ENCODE results near the gene LMNA.
A peak's percentile ranks its signal among the peaks of the same experiment; 100 is the strongest.

LMNA gene

GRCh38 chr1:156086256-156086662 lies 28.3 kb upstream of the LMNA start:
- no peak overlapping the region for H3K27ac ChIP-seq (ENCODE audit: low read depth, low read length)
- no peaks in the 10 kb centered on the region for H3K36me3 ChIP-seq (ENCODE audit: control insufficient read depth, insufficient read depth, low read length)
- no peaks in the 10 kb centered on the region for H3K27me3 ChIP-seq (ENCODE audit: control insufficient read depth, insufficient read depth, low read length)
- no peak overlapping the region for H3K9ac ChIP-seq (ENCODE audit: low read length)
- H3K4me3 ChIP-seq (ENCODE audit: low read length) = no peak overlapping the region
- no peaks in the 10 kb centered on the region for H3K4me1 ChIP-seq (ENCODE audit: control insufficient read depth, insufficient read depth, low read length)

DNA sequence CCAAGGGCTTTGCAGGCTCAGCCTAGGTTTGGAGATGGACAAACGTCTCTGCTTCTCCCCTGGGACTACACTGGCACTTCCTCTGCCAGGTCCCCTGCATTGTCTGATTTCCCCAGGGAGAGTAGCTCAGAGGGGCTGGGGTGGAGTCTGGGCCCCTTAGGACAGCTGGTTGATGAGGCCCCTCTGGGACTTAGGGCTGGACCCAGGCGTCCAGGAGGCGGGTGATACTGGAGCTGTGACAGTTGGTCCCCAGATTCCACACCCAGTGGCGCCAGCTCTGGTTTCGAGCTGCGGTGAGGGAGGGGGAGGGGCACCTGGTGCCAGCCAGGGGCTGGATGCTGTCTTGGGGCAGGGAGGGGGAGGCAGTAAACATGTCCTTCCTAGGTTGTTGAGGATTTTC lies 24.8 kb upstream of the LMNA start:
- no peaks in the 10 kb centered on the region for H3K27me3 ChIP-seq (ENCODE audit: control insufficient read depth, insufficient read depth, low read length)
- H3K27ac ChIP-seq (ENCODE audit: low read depth, low read length) = no peak overlapping the region
- H3K4me1 ChIP-seq (ENCODE audit: control insufficient read depth, insufficient read depth, low read length) = no peaks in the 10 kb centered on the region
- H3K4me3 ChIP-seq (ENCODE audit: low read length) = no peak overlapping the region
- no peaks in the 10 kb centered on the region for H3K36me3 ChIP-seq (ENCODE audit: control insufficient read depth, insufficient read depth, low read length)
- no peak overlapping the region for H3K9ac ChIP-seq (ENCODE audit: low read length)

DNA sequence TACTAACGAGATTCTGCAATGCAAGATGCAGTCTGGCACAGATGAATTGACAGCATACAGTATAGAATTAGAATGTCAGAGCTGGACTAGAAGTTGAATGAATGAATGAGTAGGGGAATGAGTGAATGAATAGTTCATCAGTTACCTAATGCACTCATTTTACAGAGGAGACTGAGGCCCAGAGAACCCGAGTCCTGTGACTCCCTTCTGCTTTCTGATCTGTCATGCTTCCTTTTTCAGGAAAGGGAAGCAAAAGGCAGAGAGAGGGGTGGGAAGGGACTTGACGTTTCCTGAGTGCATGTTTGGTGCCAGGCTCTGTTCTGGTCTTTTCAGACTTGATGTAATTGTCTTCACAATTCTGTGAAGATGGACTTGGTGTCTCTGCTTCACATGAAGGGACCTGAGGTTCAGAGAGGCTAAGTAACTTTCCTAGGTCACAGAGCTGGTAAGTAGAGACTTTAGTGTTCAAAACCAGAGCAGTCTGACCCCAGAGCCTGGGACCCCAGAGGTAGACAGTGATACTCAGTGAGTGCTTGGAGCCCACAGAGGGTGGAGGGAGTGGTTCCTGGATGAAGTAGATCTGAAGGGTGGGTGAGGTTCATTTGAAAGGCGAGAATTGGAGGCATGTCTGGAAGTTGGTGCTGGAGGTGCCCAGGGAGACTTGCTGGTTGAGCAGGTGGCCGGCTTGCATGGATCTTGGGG lies 24.2 kb upstream of the LMNA start:
- Histone ChIP-seq H3K27ac (ENCODE audit: low read depth, low read length) (no peak overlapping the region), H3K27me3 (ENCODE audit: control insufficient read depth, insufficient read depth, low read length) (no peaks in the 10 kb centered on the region), H3K4me1 (ENCODE audit: control insufficient read depth, insufficient read depth, low read length) (no peaks in the 10 kb centered on the region), H3K9ac (ENCODE audit: low read length) (no peak overlapping the region), H3K36me3 (ENCODE audit: control insufficient read depth, insufficient read depth, low read length) (no peaks in the 10 kb centered on the region), H3K4me3 (ENCODE audit: low read length) (no peak overlapping the region)

GRCh38 chr1:156090840-156091188 lies 23.7 kb upstream of the LMNA start:
- H3K27me3 ChIP-seq (ENCODE audit: control insufficient read depth, insufficient read depth, low read length) = no peaks in the 10 kb centered on the region

GRCh38 chr1:156091610-156092009 lies 22.9 kb upstream of the LMNA start:
- H3K4me1 ChIP-seq (ENCODE audit: control insufficient read depth, insufficient read depth, low read length) = peaks cover 4% of the 10 kb centered on the region
- no peak overlapping the region for H3K27ac ChIP-seq (ENCODE audit: low read depth, low read length)
- H3K9ac ChIP-seq (ENCODE audit: low read length) = no peak overlapping the region
- no peak overlapping the region for H3K4me3 ChIP-seq (ENCODE audit: low read length)
- H3K27me3 ChIP-seq (ENCODE audit: control insufficient read depth, insufficient read depth, low read length) = no peaks in the 10 kb centered on the region
- no peaks in the 10 kb centered on the region for H3K36me3 ChIP-seq (ENCODE audit: control insufficient read depth, insufficient read depth, low read length)

More at GRCh38 chr1:156090840-156091188, 23.7 kb upstream of the LMNA start:
- Histone ChIP-seq H3K9ac (ENCODE audit: low read length) (no peak overlapping the region), H3K4me3 (ENCODE audit: low read length) (no peak overlapping the region), H3K27ac (ENCODE audit: low read depth, low read length) (no peak overlapping the region), H3K4me1 (ENCODE audit: control insufficient read depth, insufficient read depth, low read length) (no peaks in the 10 kb centered on the region), H3K36me3 (ENCODE audit: control insufficient read depth, insufficient read depth, low read length) (no peaks in the 10 kb centered on the region)

- no peak overlapping the region for H3K9ac ChIP-seq (ENCODE audit: low read length)
- H3K4me1 ChIP-seq (ENCODE audit: control insufficient read depth, insufficient read depth, low read length) = peaks cover 11% of the 10 kb centered on the region
- H3K4me3 ChIP-seq (ENCODE audit: low read length) = no peak overlapping the region
- H3K27me3 ChIP-seq (ENCODE audit: control insufficient read depth, insufficient read depth, low read length) = no peaks in the 10 kb centered on the region
- H3K36me3 ChIP-seq (ENCODE audit: control insufficient read depth, insufficient read depth, low read length) = no peaks in the 10 kb centered on the region
- H3K27ac ChIP-seq (ENCODE audit: low read depth, low read length) = no peak overlapping the region
Measured at GRCh38 chr1:156095906-156096508, 18.5 kb upstream of the LMNA start.

- Histone ChIP-seq H3K9ac (ENCODE audit: low read length) (no peak overlapping the region), H3K4me3 (ENCODE audit: low read length) (peak overlapping the region; percentile 25), H3K27me3 (ENCODE audit: control insufficient read depth, insufficient read depth, low read length) (no peaks in the 10 kb centered on the region), H3K4me1 (ENCODE audit: control insufficient read depth, insufficient read depth, low read length) (peaks cover 13% of the 10 kb centered on the region), H3K27ac (ENCODE audit: low read depth, low read length) (peak overlapping the region; percentile 71), H3K36me3 (ENCODE audit: control insufficient read depth, insufficient read depth, low read length) (no peaks in the 10 kb centered on the region)
Measured at GRCh38 chr1:156096640-156097391, 17.7 kb upstream of the LMNA start.

GRCh38 chr1:156097499-156098178 lies 16.9 kb upstream of the LMNA start:
- Histone ChIP-seq H3K9ac (ENCODE audit: low read length) (no peak overlapping the region), H3K4me3 (ENCODE audit: low read length) (no peak overlapping the region), H3K27me3 (ENCODE audit: control insufficient read depth, insufficient read depth, low read length) (no peaks in the 10 kb centered on the region), H3K36me3 (ENCODE audit: control insufficient read depth, insufficient read depth, low read length) (no peaks in the 10 kb centered on the region), H3K4me1 (ENCODE audit: control insufficient read depth, insufficient read depth, low read length) (peaks cover 18% of the 10 kb centered on the region), H3K27ac (ENCODE audit: low read depth, low read length) (peak overlapping the region; percentile 71)

- H3K4me3 ChIP-seq (ENCODE audit: low read length) = no peak overlapping the region
- no peak overlapping the region for H3K9ac ChIP-seq (ENCODE audit: low read length)
- H3K4me1 ChIP-seq (ENCODE audit: control insufficient read depth, insufficient read depth, low read length) = peaks cover 29% of the 10 kb centered on the region
- H3K27me3 ChIP-seq (ENCODE audit: control insufficient read depth, insufficient read depth, low read length) = no peaks in the 10 kb centered on the region
- H3K36me3 ChIP-seq (ENCODE audit: control insufficient read depth, insufficient read depth, low read length) = no peaks in the 10 kb centered on the region
- no peak overlapping the region for H3K27ac ChIP-seq (ENCODE audit: low read depth, low read length)
Measured at GRCh38 chr1:156098784-156099183, 15.7 kb upstream of the LMNA start.

DNA sequence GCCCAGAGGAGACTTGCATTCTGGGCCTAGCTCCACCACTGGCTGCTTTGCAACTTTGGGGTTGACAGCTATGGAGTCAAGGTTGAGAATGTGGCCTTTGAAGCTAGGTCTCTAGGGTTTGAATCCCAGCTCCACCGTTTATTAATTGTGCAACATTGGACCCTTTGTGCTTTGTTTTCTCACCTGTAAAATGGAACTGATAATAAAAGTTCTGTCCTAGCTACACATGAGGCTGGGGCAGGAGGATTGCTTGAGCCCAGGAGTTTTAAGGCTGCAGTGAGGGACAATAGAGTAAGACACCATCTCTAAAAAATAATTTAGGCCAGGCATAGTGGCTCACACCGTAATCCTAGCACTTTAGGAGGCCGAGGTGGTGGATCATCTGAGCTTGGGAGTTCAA lies 15.2 kb upstream of the LMNA start:
- H3K36me3 ChIP-seq (ENCODE audit: control insufficient read depth, insufficient read depth, low read length) = no peaks in the 10 kb centered on the region
- no peak overlapping the region for H3K9ac ChIP-seq (ENCODE audit: low read length)
- H3K27me3 ChIP-seq (ENCODE audit: control insufficient read depth, insufficient read depth, low read length) = no peaks in the 10 kb centered on the region
- H3K4me3 ChIP-seq (ENCODE audit: low read length) = no peak overlapping the region
- no peak overlapping the region for H3K27ac ChIP-seq (ENCODE audit: low read depth, low read length)
- peaks cover 34% of the 10 kb centered on the region for H3K4me1 ChIP-seq (ENCODE audit: control insufficient read depth, insufficient read depth, low read length)

DNA sequence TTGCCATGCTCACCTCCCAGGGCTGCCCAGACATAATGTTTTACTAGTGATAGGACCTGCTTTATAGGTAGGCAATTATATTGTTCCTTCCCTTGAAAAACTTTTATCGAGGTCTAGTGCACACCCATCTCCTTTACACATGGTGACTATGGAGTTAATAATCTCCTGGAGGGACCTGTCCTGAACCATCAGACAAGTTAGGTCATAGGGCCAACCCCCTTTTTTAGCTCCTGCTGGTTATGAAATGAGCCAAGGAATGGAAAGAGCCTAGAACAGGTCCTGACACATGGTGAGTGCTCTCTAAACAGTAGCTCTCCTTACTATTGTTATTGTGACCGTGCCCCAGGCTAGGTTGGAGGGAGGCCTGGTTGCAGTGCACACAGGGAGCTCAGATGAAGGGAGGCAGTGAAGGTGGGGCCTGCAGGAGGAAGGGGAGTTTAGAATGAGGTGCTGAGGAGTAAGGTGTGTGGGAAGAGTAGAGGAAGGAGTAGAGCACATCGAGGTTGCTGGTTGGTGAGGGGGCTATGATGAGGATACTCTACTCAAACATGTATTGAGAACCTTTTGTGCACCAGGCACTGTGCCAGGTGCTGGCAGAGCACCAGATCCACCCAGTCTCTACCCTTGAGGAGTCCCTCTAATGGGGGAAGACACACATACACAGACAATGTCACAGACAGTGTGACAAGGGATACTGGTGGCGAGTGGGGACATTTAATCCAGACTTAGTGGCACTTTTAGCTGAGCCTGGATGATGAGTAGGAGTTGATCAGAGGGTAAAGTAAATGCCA lies 14.1 kb upstream of the LMNA start:
- no peak overlapping the region for H3K4me3 ChIP-seq (ENCODE audit: low read length)
- H3K4me1 ChIP-seq (ENCODE audit: control insufficient read depth, insufficient read depth, low read length) = peaks cover 46% of the 10 kb centered on the region
- H3K27ac ChIP-seq (ENCODE audit: low read depth, low read length) = no peak overlapping the region

DNA sequence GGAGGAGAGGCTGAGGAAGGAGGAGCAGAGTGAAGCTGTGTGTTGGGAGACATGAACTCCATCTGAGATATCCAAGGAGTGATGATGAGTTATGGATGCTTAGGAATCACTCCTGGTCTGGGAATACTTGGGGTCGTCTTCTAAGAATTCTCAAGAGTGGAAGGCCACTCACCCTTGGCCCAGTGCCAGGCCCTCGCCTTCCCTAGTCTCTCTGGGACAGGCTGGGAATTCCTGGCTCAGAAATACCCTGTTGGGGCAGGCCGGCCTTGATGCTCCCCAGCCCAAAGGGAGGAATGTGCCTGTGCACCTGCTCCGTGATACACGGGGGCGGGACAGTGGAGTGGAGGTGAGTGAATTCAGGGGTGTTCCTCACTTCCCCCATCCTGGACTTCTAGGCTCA lies 12.6 kb upstream of the LMNA start:
- no peaks in the 10 kb centered on the region for H3K27me3 ChIP-seq (ENCODE audit: control insufficient read depth, insufficient read depth, low read length)
- no peaks in the 10 kb centered on the region for H3K36me3 ChIP-seq (ENCODE audit: control insufficient read depth, insufficient read depth, low read length)
- H3K4me3 ChIP-seq (ENCODE audit: low read length) = no peak overlapping the region
- H3K27ac ChIP-seq (ENCODE audit: low read depth, low read length) = no peak overlapping the region
- H3K9ac ChIP-seq (ENCODE audit: low read length) = no peak overlapping the region
- H3K4me1 ChIP-seq (ENCODE audit: control insufficient read depth, insufficient read depth, low read length) = peaks cover 48% of the 10 kb centered on the region

More for the DNA sequence above, 14.1 kb upstream of the LMNA start:
- Histone ChIP-seq H3K27me3 (ENCODE audit: control insufficient read depth, insufficient read depth, low read length) (no peaks in the 10 kb centered on the region), H3K9ac (ENCODE audit: low read length) (no peak overlapping the region), H3K36me3 (ENCODE audit: control insufficient read depth, insufficient read depth, low read length) (no peaks in the 10 kb centered on the region)

All from rectal smooth muscle tissue (tissue), 1 donor.